ENCODE data around the gene BEND5. TPM values are rescaled to one million over a fixed set of nuclear protein-coding genes. Genes with fewer than 3 reads are reported as not detected.

BEND5 gene
- total RNA-seq, 1 experiment from 2014 or later = not detected

DNA sequence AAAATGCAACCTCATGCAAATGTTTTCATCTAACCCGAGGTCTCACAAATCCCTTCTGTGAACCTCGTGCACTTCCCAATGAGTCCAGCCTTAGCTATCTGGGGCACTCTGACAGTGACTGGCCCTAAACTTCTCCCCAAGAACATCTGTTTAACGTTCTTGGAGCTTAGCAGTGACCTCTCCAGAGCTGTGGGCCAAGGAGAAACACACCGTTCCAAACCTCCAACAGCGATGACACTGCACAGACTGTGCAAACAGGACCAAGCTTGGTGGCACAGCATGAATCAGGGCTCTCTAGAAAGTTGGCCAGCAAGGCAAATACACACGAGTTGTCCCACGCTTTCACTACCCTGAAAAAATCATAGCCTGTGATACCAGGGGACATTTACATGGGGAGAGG, 15.8 kb downstream of the BEND5 start:
- DNase-seq (ENCODE audit: low read depth, low spot score) = no peak
- intact Hi-C loops (cut with micrococcal nuclease; ENCODE audit: unreplicated experiment) = no loop called here
- Histone ChIP-seq H3K4me3 (ENCODE audit: low read depth in 2 of 2, low read length in 2 of 2) (no peak overlapping the region), H3K9me3 (ENCODE audit: control insufficient read depth, insufficient read depth, low read depth, low read length) (no peaks in the 10 kb centered on the region), H3K27ac (ENCODE audit: low read length) (no peak overlapping the region), H3K36me3 (ENCODE audit: control insufficient read depth, insufficient read depth, low read length) (no peaks in the 10 kb centered on the region), H3K4me1 (ENCODE audit: control insufficient read depth, insufficient read depth, low read length) (no peaks in the 10 kb centered on the region), H3K27me3 (ENCODE audit: control insufficient read depth, insufficient read depth, low read length) (no peaks in the 10 kb centered on the region; the same call in 1 of the 2 replicates)
- ChIA-PET CTCF (no interaction called here), POLR2A (no interaction called here)
- in situ Hi-C loops (cut with HindIII; ENCODE audit: low pct_unique_long_range_greater_than_20kb, low sequenced_read_pairs) = no loop called here
- no TSS peak for BruUV-seq (replicated peaks)
- TF ChIP-seq TCF7L2 (IDR thresholded peaks at IDR 0.05; ENCODE audit: low read depth, low read length) (no peak), POLR2AphosphoS5 (IDR thresholded peaks at IDR 0.05; ENCODE audit: low read depth, low read length) (no peak), CTCF (IDR thresholded peaks at IDR 0.05) (no peak), SIN3A (IDR thresholded peaks at IDR 0.05; ENCODE audit: borderline replicate concordance, insufficient read depth, low read depth, low read length) (no peak)
- TF ChIP-seq, protein P1, sequence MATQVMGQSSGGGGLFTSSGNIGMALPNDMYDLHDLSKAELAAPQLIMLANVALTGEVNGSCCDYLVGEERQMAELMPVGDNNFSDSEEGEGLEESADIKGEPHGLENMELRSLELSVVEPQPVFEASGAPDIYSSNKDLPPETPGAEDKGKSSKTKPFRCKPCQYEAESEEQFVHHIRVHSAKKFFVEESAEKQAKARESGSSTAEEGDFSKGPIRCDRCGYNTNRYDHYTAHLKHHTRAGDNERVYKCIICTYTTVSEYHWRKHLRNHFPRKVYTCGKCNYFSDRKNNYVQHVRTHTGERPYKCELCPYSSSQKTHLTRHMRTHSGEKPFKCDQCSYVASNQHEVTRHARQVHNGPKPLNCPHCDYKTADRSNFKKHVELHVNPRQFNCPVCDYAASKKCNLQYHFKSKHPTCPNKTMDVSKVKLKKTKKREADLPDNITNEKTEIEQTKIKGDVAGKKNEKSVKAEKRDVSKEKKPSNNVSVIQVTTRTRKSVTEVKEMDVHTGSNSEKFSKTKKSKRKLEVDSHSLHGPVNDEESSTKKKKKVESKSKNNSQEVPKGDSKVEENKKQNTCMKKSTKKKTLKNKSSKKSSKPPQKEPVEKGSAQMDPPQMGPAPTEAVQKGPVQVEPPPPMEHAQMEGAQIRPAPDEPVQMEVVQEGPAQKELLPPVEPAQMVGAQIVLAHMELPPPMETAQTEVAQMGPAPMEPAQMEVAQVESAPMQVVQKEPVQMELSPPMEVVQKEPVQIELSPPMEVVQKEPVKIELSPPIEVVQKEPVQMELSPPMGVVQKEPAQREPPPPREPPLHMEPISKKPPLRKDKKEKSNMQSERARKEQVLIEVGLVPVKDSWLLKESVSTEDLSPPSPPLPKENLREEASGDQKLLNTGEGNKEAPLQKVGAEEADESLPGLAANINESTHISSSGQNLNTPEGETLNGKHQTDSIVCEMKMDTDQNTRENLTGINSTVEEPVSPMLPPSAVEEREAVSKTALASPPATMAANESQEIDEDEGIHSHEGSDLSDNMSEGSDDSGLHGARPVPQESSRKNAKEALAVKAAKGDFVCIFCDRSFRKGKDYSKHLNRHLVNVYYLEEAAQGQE (IDR thresholded peaks at IDR 0.05; ENCODE audit: insufficient read depth in 1 of 2, low read depth in 2 of 2, low read length in 1 of 2) = no peak
- no peak for ATAC-seq

GRCh38 chr1:48758976-48759375, 17.7 kb downstream of the BEND5 start:
- ChIA-PET CTCF (interaction anchor here (0.6 kb wide), 1 partner anchor 678 kb away, joined by 3 read pairs; no protein-coding TSS in a partner anchor), POLR2A (no interaction called here)
- no peaks in the 10 kb centered on the region for H3K9me3 ChIP-seq (ENCODE audit: control insufficient read depth, insufficient read depth, low read depth, low read length)
- TF ChIP-seq SIN3A (IDR thresholded peaks at IDR 0.05; ENCODE audit: borderline replicate concordance, insufficient read depth, low read depth, low read length) (no peak), CTCF (IDR thresholded peaks at IDR 0.05) (no peak), POLR2AphosphoS5 (IDR thresholded peaks at IDR 0.05; ENCODE audit: low read depth, low read length) (no peak), TCF7L2 (IDR thresholded peaks at IDR 0.05; ENCODE audit: low read depth, low read length) (no peak)
- TF ChIP-seq, protein P1 (IDR thresholded peaks at IDR 0.05; ENCODE audit: insufficient read depth in 1 of 2, low read depth in 2 of 2, low read length in 1 of 2) = no peak
- ATAC-seq = no peak
- no peak overlapping the region for H3K27ac ChIP-seq (ENCODE audit: low read length)
- no peak overlapping the region for H3K4me3 ChIP-seq (ENCODE audit: low read depth in 2 of 2, low read length in 2 of 2)
- BruUV-seq (replicated peaks) = no TSS peak
- intact Hi-C loops (cut with micrococcal nuclease; ENCODE audit: unreplicated experiment) = no loop called here
- no peaks in the 10 kb centered on the region for H3K4me1 ChIP-seq (ENCODE audit: control insufficient read depth, insufficient read depth, low read length)
- DNase-seq (ENCODE audit: low read depth, low spot score) = no peak
- no peaks in the 10 kb centered on the region; the same call in 1 of the 2 replicates for H3K27me3 ChIP-seq (ENCODE audit: control insufficient read depth, insufficient read depth, low read length)
- in situ Hi-C loops (cut with HindIII; ENCODE audit: low pct_unique_long_range_greater_than_20kb, low sequenced_read_pairs) = no loop called here
- H3K36me3 ChIP-seq (ENCODE audit: control insufficient read depth, insufficient read depth, low read length) = no peaks in the 10 kb centered on the region
